ENCODE data around the gene NHLRC2. TPM values are rescaled to one million over a fixed set of nuclear protein-coding genes. Genes with fewer than 3 reads are reported as not detected.
A peak's percentile ranks its signal among the peaks of the same experiment; 100 is the strongest.

The NHLRC2 gene
- total and polyA plus RNA-seq, 4 donors, result 4.2 to 49.0 (median 26.9) TPM

GRCh38 chr10:113856563-113856962, 2.1 kb downstream of the NHLRC2 start:
- H3K27ac ChIP-seq (ENCODE audit: low read depth in 1 of 2, low read length in 1 of 2), result peak overlapping the region in 1 of 2 donors; percentile 71
- H3K36me3 ChIP-seq (ENCODE audit: control insufficient read depth in 4 of 4, insufficient read depth in 4 of 4, low read length in 4 of 4), result peaks cover 0 to 36% (median 16%) of the 10 kb centered on the region in 4 donors
- DNase-seq (no peak), ATAC-seq (ENCODE audit: insufficient read depth, low FRiP score) (no peak)
- TF ChIP-seq CTCF (IDR thresholded peaks at IDR 0.05; ENCODE audit: control extremely low read depth, extremely low read depth), result no peak
- 43 to 62% methylated on average over 1 of the region's 1 CpG for WGBS, 2 donors
- no peak overlapping the region for H3K4me3 ChIP-seq
- peaks cover 0 to 29% (median 10%) of the 10 kb centered on the region in 5 donors for H3K4me1 ChIP-seq (ENCODE audit: control insufficient read depth in 5 of 5, insufficient read depth in 5 of 5, low read length in 5 of 5)
- peak overlapping the region in 1 of 2 donors; percentile 78 for H3K9ac ChIP-seq (ENCODE audit: insufficient read depth in 1 of 2, low read length in 2 of 2)
- peaks cover 0 to 2% (median 0%) of the 10 kb centered on the region in 4 donors for H3K9me3 ChIP-seq (ENCODE audit: control insufficient read depth in 4 of 4, insufficient read depth in 3 of 4, low read length in 3 of 4)
- H3K27me3 ChIP-seq (ENCODE audit: control insufficient read depth in 3 of 3, insufficient read depth in 3 of 3, low read length in 2 of 3), result no peaks in the 10 kb centered on the region

GRCh38 chr10:113857210-113857609, 2.7 kb downstream of the NHLRC2 start:
- Histone ChIP-seq H3K4me1 (ENCODE audit: control insufficient read depth in 5 of 5, insufficient read depth in 5 of 5, low read length in 5 of 5) (peaks cover 0 to 29% (median 10%) of the 10 kb centered on the region in 5 donors), H3K27ac (ENCODE audit: low read depth in 1 of 2, low read length in 1 of 2) (no peak overlapping the region), H3K9ac (ENCODE audit: insufficient read depth in 1 of 2, low read length in 2 of 2) (no peak overlapping the region), H3K27me3 (ENCODE audit: control insufficient read depth in 3 of 3, insufficient read depth in 3 of 3, low read length in 2 of 3) (no peaks in the 10 kb centered on the region), H3K36me3 (ENCODE audit: control insufficient read depth in 4 of 4, insufficient read depth in 4 of 4, low read length in 4 of 4) (peaks cover 3 to 37% (median 16%) of the 10 kb centered on the region in 4 donors), H3K9me3 (ENCODE audit: control insufficient read depth in 4 of 4, insufficient read depth in 3 of 4, low read length in 3 of 4) (peaks cover 0 to 2% (median 0%) of the 10 kb centered on the region in 4 donors), H3K4me3 (no peak overlapping the region)
- ATAC-seq (ENCODE audit: insufficient read depth, low FRiP score), result no peak
- no peak for TF ChIP-seq CTCF (IDR thresholded peaks at IDR 0.05; ENCODE audit: control extremely low read depth, extremely low read depth)
- DNase-seq, result no peak

GRCh38 chr10:113858541-113858940, 4.1 kb downstream of the NHLRC2 start:
- TF ChIP-seq CTCF (IDR thresholded peaks at IDR 0.05; ENCODE audit: control extremely low read depth, extremely low read depth), result no peak
- Histone ChIP-seq H3K4me3 (no peak overlapping the region), H3K27ac (ENCODE audit: low read depth in 1 of 2, low read length in 1 of 2) (peak overlapping the region in 1 of 2 donors; percentile 57), H3K9me3 (ENCODE audit: control insufficient read depth in 4 of 4, insufficient read depth in 3 of 4, low read length in 3 of 4) (peaks cover 0 to 2% (median 0%) of the 10 kb centered on the region in 4 donors), H3K36me3 (ENCODE audit: control insufficient read depth in 4 of 4, insufficient read depth in 4 of 4, low read length in 4 of 4) (peaks cover 3 to 37% (median 16%) of the 10 kb centered on the region in 4 donors), H3K9ac (ENCODE audit: insufficient read depth in 1 of 2, low read length in 2 of 2) (no peak overlapping the region), H3K27me3 (ENCODE audit: control insufficient read depth in 3 of 3, insufficient read depth in 3 of 3, low read length in 2 of 3) (no peaks in the 10 kb centered on the region), H3K4me1 (ENCODE audit: control insufficient read depth in 5 of 5, insufficient read depth in 5 of 5, low read length in 5 of 5) (peaks cover 0 to 24% (median 6%) of the 10 kb centered on the region in 5 donors)
- ATAC-seq (ENCODE audit: insufficient read depth, low FRiP score) (no peak), DNase-seq (no peak)
- WGBS, 2 donors, result 89 to 94% methylated on average over 2 of the region's 2 CpGs

- TF ChIP-seq CTCF (IDR thresholded peaks at IDR 0.05; ENCODE audit: control extremely low read depth, extremely low read depth), result no peak
- WGBS, 2 donors, result 61 to 79% methylated on average over 2 of the region's 2 CpGs
- DNase-seq (no peak), ATAC-seq (ENCODE audit: insufficient read depth, low FRiP score) (no peak)
- Histone ChIP-seq H3K27me3 (ENCODE audit: control insufficient read depth in 3 of 3, insufficient read depth in 3 of 3, low read length in 2 of 3) (no peaks in the 10 kb centered on the region), H3K4me3 (no peak overlapping the region), H3K9ac (ENCODE audit: insufficient read depth in 1 of 2, low read length in 2 of 2) (no peak overlapping the region), H3K27ac (ENCODE audit: low read depth in 1 of 2, low read length in 1 of 2) (no peak overlapping the region), H3K4me1 (ENCODE audit: control insufficient read depth in 5 of 5, insufficient read depth in 5 of 5, low read length in 5 of 5) (peaks cover 0 to 22% (median 5%) of the 10 kb centered on the region in 5 donors), H3K9me3 (ENCODE audit: control insufficient read depth in 4 of 4, insufficient read depth in 3 of 4, low read length in 3 of 4) (peaks cover 0 to 2% (median 0%) of the 10 kb centered on the region in 4 donors), H3K36me3 (ENCODE audit: control insufficient read depth in 4 of 4, insufficient read depth in 4 of 4, low read length in 4 of 4) (peaks cover 3 to 43% (median 20%) of the 10 kb centered on the region in 4 donors)
Measured at GRCh38 chr10:113859261-113859660, 4.8 kb downstream of the NHLRC2 start.
